DMS53 (cell line): ENCODE measurements around the gene GLP1R.
"Not testable (repeated sequence)": the region's sequence is repeated elsewhere in the genome, so short reads cannot be mapped to it uniquely, and the experiment has no call there.

Source experiments
- DNase-seq: peaks from one replicate; lab custom pipeline; 2025; lab: John Stamatoyannopoulos, UW

The GLP1R gene

DNA sequence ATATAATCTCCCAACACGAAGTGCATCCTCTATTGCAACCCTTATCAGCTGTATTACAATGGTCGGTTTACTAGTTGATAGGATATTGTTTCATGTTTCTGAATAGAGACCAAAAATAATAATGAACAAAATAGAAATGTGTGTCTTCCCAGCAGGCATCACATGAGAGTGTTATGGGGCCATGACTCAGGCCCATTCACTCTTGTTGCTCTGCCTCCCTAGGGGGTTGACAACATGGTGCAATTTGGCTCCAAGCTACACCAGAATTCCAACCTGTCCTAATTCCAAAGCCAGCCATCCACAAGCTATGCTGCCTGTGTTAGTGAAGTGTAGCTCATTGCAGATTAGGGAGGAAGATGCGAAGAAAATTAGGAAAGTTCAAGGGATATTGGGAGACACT is 79.5 kb downstream of the GLP1R start:
- no peak for DNase-seq

DNA sequence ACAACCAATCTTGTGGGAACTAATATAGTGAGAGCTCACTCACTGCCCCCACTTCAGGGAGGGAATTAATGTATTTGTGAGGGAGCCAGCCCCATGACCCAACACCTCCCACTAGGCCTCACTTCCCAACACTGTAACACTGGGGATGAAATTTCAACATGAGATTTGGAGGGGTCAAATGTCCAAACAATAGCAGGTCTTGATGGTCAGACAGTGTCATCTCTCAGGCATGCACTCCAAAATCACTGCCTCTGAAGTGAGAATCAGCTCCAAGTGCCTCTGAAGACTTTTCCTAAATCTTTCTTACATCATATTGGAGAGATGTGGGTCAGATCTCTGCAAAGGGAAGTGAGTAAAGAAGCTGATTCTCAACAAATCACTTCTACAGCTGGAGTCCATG is 80.3 kb downstream of the GLP1R start:
- DNase-seq, result no peak

GRCh38 chr6:39130691-39131090 is 82.1 kb downstream of the GLP1R start:
- no peak for DNase-seq

- DNase-seq, result not testable (repeated sequence)
Measured at GRCh38 chr6:39134761-39135160, 86.2 kb downstream of the GLP1R start.

- not testable (repeated sequence) for DNase-seq
Measured at GRCh38 chr6:39136207-39136606, 87.6 kb downstream of the GLP1R start.

DNA sequence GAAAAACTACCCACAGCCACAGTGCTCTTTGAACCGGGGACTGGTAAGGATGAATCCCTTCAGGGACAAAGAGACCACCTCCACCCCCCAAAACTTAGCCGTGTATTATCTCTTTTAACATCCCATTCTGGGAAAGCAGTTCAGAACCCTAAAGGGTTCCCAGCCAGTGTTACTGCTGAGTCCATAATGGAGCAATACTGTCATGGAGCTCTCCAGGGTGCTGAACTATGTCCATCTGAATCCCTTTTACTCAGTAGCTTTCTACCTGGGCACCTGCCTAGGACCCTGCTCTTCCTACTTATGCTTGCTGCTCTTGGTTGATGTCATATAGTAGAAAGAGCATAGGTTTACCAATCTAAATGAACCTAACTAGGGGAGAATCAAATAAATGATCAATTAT is 88.7 kb downstream of the GLP1R start:
- peak; percentile 55 for DNase-seq
